Lung microvascular endothelial cell (primary cell): ENCODE results near the gene C1QB. TPM values are rescaled to one million over a fixed set of nuclear protein-coding genes. Genes with fewer than 3 reads are reported as not detected.
A peak's percentile ranks its signal among the peaks of the same experiment; 100 is the strongest.

Experiments
- DNase-seq, 2 donors: peaks; one replicate each; pipeline versions ENCODE4 v3.0.0 to v3.0.0-alpha.2; 2010; ENCODE audit warnings: low read depth in 2 of 2
- total RNA-seq: library from RNA; depleted of rRNA; stranded (reverse); fragments of >200 nt; gene quantifications from 2 replicates; pipeline ENCODE4 v1.2.1, GENCODE V29; 2014

C1QB gene
- total RNA-seq, 1 donor from 2014 or later: not detected

GRCh38 chr1:22633697-22634463, 19.2 kb upstream of the C1QB start:
- no peak for DNase-seq

GRCh38 chr1:22635436-22635835, 17.6 kb upstream of the C1QB start:
- no peak for DNase-seq

- no peak for DNase-seq
Measured at GRCh38 chr1:22636353-22636752, 16.7 kb upstream of the C1QB start, which contains the start of gene C1QA. C1QA (plus strand) TSS chr1:22636628; CDS start chr1:22637617, 989 bp downstream.

- DNase-seq: no peak
Measured at GRCh38 chr1:22636927-22637326, 16.1 kb upstream of the C1QB start.

- DNase-seq: no peak
Measured at GRCh38 chr1:22637907-22638445, 15.1 kb upstream of the C1QB start.

GRCh38 chr1:22638476-22639234, 14.4 kb upstream of the C1QB start:
- DNase-seq: no peak

- peak in 1 of 2 donors; percentile 32 for DNase-seq
Measured at GRCh38 chr1:22639286-22639685, 13.8 kb upstream of the C1QB start.

- no peak for DNase-seq
Measured at GRCh38 chr1:22641247-22641646, 11.8 kb upstream of the C1QB start.

GRCh38 chr1:22641906-22642636, 11.0 kb upstream of the C1QB start:
- DNase-seq: peak; percentile 44 to 69

- no peak for DNase-seq
Measured at GRCh38 chr1:22643381-22643780, 9.7 kb upstream of the C1QB start, which contains the start of gene C1QC. C1QC (plus strand) TSS chr1:22643633; CDS start chr1:22644024, 391 bp downstream.

- DNase-seq: no peak
Measured at GRCh38 chr1:22643928-22644327, 9.1 kb upstream of the C1QB start.

GRCh38 chr1:22645931-22646330, 7.1 kb upstream of the C1QB start:
- no peak for DNase-seq

- no peak for DNase-seq
Measured at GRCh38 chr1:22646384-22646783, 6.7 kb upstream of the C1QB start.

- no peak for DNase-seq
Measured at GRCh38 chr1:22650089-22650693, 2.8 kb upstream of the C1QB start.

GRCh38 chr1:22651941-22652856, 837 bp upstream of the C1QB start:
- DNase-seq: no peak

- DNase-seq: no peak
Measured at GRCh38 chr1:22654692-22655091, 1.7 kb downstream of the C1QB start.

GRCh38 chr1:22658385-22659163, 5.5 kb downstream of the C1QB start:
- no peak for DNase-seq

GRCh38 chr1:22660716-22661241, 7.7 kb downstream of the C1QB start:
- DNase-seq: no peak

GRCh38 chr1:22661880-22662279, 8.8 kb downstream of the C1QB start:
- no peak for DNase-seq
